Stimulated activated CD4-positive, alpha-beta T cell treated with anti-CD3 and anti-CD28 coated beads, Interleukin-15, amount 100 ng/mL, for 24 hours (primary cell): ENCODE data around the gene EFTUD2.

Source experiments
- DNase-seq: peaks from one replicate; pipeline ENCODE4 v3.0.0-alpha.2; 2020

Gene EFTUD2

GRCh38 chr17:44910231-44911106 lies 11.2 kb upstream of the EFTUD2 start:
- DNase-seq: no peak

- no peak for DNase-seq
Observed at GRCh38 chr17:44909681-44910144, 10.5 kb upstream of the EFTUD2 start.

GRCh38 chr17:44908761-44909326 lies 9.6 kb upstream of the EFTUD2 start:
- no peak for DNase-seq

- no peak for DNase-seq
Observed at GRCh38 chr17:44907729-44908470, 8.7 kb upstream of the EFTUD2 start.

- no peak for DNase-seq
Observed at GRCh38 chr17:44906763-44907728, 7.8 kb upstream of the EFTUD2 start.

GRCh38 chr17:44906010-44906646 lies 6.9 kb upstream of the EFTUD2 start:
- DNase-seq: no peak

- DNase-seq: no peak
Observed at GRCh38 chr17:44905006-44906000, 6.1 kb upstream of the EFTUD2 start.

GRCh38 chr17:44904001-44904984 lies 5.0 kb upstream of the EFTUD2 start:
- DNase-seq: no peak

GRCh38 chr17:44903012-44903685 lies 3.9 kb upstream of the EFTUD2 start:
- DNase-seq: no peak

GRCh38 chr17:44902135-44902760 lies 3.0 kb upstream of the EFTUD2 start:
- DNase-seq: no peak

GRCh38 chr17:44901411-44901921 lies 2.2 kb upstream of the EFTUD2 start:
- DNase-seq: no peak

GRCh38 chr17:44900894-44901293 lies 1.6 kb upstream of the EFTUD2 start:
- no peak for DNase-seq

GRCh38 chr17:44898768-44899073 lies 524 bp downstream of the EFTUD2 start:
- DNase-seq: no peak

- no peak for DNase-seq
Observed at GRCh38 chr17:44894642-44895041, 4.6 kb downstream of the EFTUD2 start.

- no peak for DNase-seq
Observed at GRCh38 chr17:44892250-44892649, 7.0 kb downstream of the EFTUD2 start.

- no peak for DNase-seq
Observed at GRCh38 chr17:44889003-44889402, 10.2 kb downstream of the EFTUD2 start.

- no peak for DNase-seq
Observed at GRCh38 chr17:44887971-44888954, 11.0 kb downstream of the EFTUD2 start.
